Transverse colon (tissue), 4 donors: Measurements from ENCODE around the gene PLCB1. TPM values are rescaled to one million over a fixed set of nuclear protein-coding genes. Genes with fewer than 3 reads are reported as not detected.

Source experiments
- DNase-seq: peaks from one replicate; pipeline ENCODE4 v3.0.0-alpha.2; 2019
- H3K27ac ChIP-seq, 4 donors: fragments of 200-600 bp; sonication (generic); 2 replicates each; pipeline ENCODE4 v1.5.1; 2016 to 2018; ENCODE audit warnings: inconsistent platforms in 4 of 4
- H3K27me3 ChIP-seq: fragments of 200-600 bp; sonication (generic); 2 replicates; pipeline ENCODE4 v1.5.1; 2017; ENCODE audit warnings: inconsistent platforms
- H3K36me3 ChIP-seq, 4 donors: fragments of 200-600 bp; sonication (generic); 2 replicates each; pipeline ENCODE4 v1.5.1; 2017 to 2019; ENCODE audit warnings: inconsistent platforms in 4 of 4
- H3K4me1 ChIP-seq, 4 donors: fragments of 200-600 bp; sonication (generic); 2 replicates each; pipeline ENCODE4 v1.5.1; 2017 to 2020; ENCODE audit warnings: inconsistent platforms in 4 of 4
- H3K4me3 ChIP-seq, 4 donors: fragments of 200-600 bp; sonication (generic); 1 replicate in 1 of 4; 2 replicates in 3 of 4; pipeline versions ENCODE4 v1.5.1 to v1.6.1; 2017 to 2019; ENCODE audit warnings: inconsistent platforms in 4 of 4
- H3K9me3 ChIP-seq, 2 donors: fragments of 200-600 bp; sonication (generic); 2 replicates each; pipeline ENCODE4 v1.5.1; 2017 to 2019; ENCODE audit warnings: inconsistent platforms in 2 of 2
- EP300 ChIP-seq: sonication (generic); formaldehyde crosslinking; IDR thresholded peaks from one replicate; pipeline ENCODE4 v1.6.1; 2017; ENCODE audit warnings: antibody characterized with exemption, low read depth
- POLR2A ChIP-seq: fragments of 450-650 bp; IDR thresholded peaks from one replicate; pipeline ENCODE4 v1.6.1; 2016; ENCODE audit warnings: antibody characterized with exemption, mild to moderate bottlenecking, moderate library complexity
- POLR2AphosphoS5 ChIP-seq, 3 donors: sonication (generic); formaldehyde crosslinking; IDR thresholded peaks; one replicate each; pipeline ENCODE4 v1.6.1; 2016; ENCODE audit warnings: antibody characterized with exemption in 3 of 3
- WGBS, 2 donors: methylation state at CpG; one replicate each; pipeline ENCODE4 v1.1.5; 2018; ENCODE audit warnings: low coverage in 1 of 2; 5-methylcytosine and 5-hydroxymethylcytosine counted together
- in situ Hi-C, 4 donors: fragments of 200-750 bp; cut with MboI; loops; one replicate each; pipeline versions ENCODE4 v1.15.0 to v1.15.1; 2017; ENCODE audit warnings: low sequenced_read_pairs in 3 of 4, low pct_ligation_motif_present in 1 of 4, low pct_unique_long_range_greater_than_20kb in 1 of 4
- intact Hi-C: fragments of 100-400 bp; cut with DNase I; formaldehyde crosslinking; loops from one replicate; pipeline ENCODE4 v1.15.1; 2023; ENCODE audit warnings: low total_unique reads
- total RNA-seq, 4 donors: library from RNA; depleted of rRNA; stranded (reverse); fragments of >200 nt; gene quantifications; one replicate each; pipeline ENCODE4 v1.1.0, GENCODE V29; 2016
- TF ChIP-seq, protein P1 (sequence below), 5 experiments: fragments of 200-600 bp in 3 of 5; fragments of 450-650 bp in 2 of 5; sonication (generic) in 3 of 5; IDR thresholded peaks; 1 replicate in 2 of 5; 2 replicates in 3 of 5; pipeline ENCODE4 v1.5.1; 2016 to 2017; ENCODE audit warnings: antibody characterized with exemption in 5 of 5, inconsistent platforms in 3 of 5, mild to moderate bottlenecking in 2 of 5, moderate library complexity in 1 of 5

PLCB1 gene
- total RNA-seq, 4 donors from 2014 or later, result 13.1 to 18.6 (median 15.8) TPM

- Histone ChIP-seq H3K27ac (no peak overlapping the region), H3K36me3 (no peaks in the 10 kb centered on the region), H3K4me1 (no peaks in the 10 kb centered on the region), H3K27me3 (no peaks in the 10 kb centered on the region), H3K9me3 (no peaks in the 10 kb centered on the region), H3K4me3 (no peak overlapping the region)
- in situ Hi-C loops (no loop called here), intact Hi-C loops (no loop called here)
- no peak for DNase-seq
- TF ChIP-seq EP300 (no peak), POLR2AphosphoS5 (IDR thresholded peaks at IDR 0.05) (no peak), POLR2A (no peak)
- TF ChIP-seq, protein P1, sequence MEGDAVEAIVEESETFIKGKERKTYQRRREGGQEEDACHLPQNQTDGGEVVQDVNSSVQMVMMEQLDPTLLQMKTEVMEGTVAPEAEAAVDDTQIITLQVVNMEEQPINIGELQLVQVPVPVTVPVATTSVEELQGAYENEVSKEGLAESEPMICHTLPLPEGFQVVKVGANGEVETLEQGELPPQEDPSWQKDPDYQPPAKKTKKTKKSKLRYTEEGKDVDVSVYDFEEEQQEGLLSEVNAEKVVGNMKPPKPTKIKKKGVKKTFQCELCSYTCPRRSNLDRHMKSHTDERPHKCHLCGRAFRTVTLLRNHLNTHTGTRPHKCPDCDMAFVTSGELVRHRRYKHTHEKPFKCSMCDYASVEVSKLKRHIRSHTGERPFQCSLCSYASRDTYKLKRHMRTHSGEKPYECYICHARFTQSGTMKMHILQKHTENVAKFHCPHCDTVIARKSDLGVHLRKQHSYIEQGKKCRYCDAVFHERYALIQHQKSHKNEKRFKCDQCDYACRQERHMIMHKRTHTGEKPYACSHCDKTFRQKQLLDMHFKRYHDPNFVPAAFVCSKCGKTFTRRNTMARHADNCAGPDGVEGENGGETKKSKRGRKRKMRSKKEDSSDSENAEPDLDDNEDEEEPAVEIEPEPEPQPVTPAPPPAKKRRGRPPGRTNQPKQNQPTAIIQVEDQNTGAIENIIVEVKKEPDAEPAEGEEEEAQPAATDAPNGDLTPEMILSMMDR (IDR thresholded peaks at IDR 0.05), result no peak
- 87 to 100% methylated on average over 1 of the region's 1 CpG for WGBS, 2 donors
Observed at GRCh38 chr20:8402798-8403197, 270.7 kb downstream of the PLCB1 start.

DNA sequence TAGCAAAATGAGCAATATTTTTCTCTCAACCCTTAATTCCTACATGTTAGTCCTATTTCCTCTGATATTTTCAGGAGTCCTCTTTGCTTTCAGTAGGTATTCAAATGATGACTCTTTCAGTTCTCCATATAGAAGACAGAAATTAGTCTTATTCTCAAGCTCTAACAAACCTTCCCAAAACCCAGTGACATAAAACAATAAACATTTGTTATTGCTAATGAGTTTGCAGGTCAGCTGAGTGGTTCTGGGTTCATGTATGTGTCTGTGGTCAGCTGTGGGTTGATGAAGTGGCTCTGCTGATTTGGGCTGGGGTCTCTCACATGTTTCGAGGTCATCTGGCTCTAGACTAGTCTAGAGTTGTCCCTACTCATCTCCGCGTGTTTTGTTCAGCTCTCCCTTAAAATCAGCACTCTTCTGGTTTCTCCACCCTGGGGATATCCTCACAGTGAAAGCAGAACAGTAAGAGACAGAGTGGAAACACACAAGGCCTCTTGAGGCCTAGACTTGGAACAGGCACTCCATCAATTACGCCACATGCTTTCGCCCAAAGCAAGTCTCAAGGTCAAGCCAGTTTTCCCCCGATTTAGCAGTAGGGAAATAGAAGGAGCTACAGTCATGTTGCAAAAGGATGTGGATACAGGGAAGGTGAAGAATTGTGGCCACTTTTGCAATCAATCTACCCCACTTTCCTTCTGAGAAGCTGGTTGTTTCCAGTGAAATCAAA lies 273.0 kb downstream of the PLCB1 start:
- Histone ChIP-seq H3K9me3 (no peaks in the 10 kb centered on the region), H3K27me3 (no peaks in the 10 kb centered on the region), H3K27ac (no peak overlapping the region), H3K4me1 (no peaks in the 10 kb centered on the region), H3K4me3 (no peak overlapping the region), H3K36me3 (no peaks in the 10 kb centered on the region)
- in situ Hi-C loops (no loop called here), intact Hi-C loops (no loop called here)
- 79 to 80% methylated on average over 5 to 6 of the region's 6 CpGs for WGBS, 2 donors
- TF ChIP-seq EP300, result no peak
- no peak for TF ChIP-seq POLR2A
- TF ChIP-seq, protein P1 (IDR thresholded peaks at IDR 0.05), result no peak
- TF ChIP-seq POLR2AphosphoS5 (IDR thresholded peaks at IDR 0.05), result no peak
- no peak for DNase-seq

DNA sequence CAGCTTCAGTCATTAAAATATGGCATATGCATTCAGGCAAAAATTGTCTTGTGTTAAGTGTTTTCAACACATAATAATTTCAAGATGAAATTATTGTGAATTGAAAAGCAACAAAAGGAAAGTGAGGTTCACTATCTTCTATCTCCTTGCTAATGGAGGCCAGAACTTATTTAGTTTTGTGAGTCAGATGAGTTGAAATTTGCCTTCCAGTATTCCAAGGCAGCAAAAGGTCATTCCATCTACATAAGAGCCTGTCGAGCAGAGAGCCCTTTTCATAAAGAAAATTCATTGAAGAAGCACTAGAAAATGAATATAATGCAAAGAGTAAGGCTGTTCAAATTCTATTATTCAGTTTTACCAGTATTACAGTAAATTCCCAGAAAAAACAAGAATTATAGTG lies 274.3 kb downstream of the PLCB1 start:
- Histone ChIP-seq H3K27me3 (no peaks in the 10 kb centered on the region), H3K36me3 (no peaks in the 10 kb centered on the region), H3K4me3 (no peak overlapping the region), H3K9me3 (no peaks in the 10 kb centered on the region), H3K4me1 (no peaks in the 10 kb centered on the region), H3K27ac (no peak overlapping the region)
- no peak for DNase-seq
- in situ Hi-C loops (no loop called here), intact Hi-C loops (no loop called here)
- TF ChIP-seq POLR2AphosphoS5 (IDR thresholded peaks at IDR 0.05) (no peak), EP300 (no peak), POLR2A (no peak)
- TF ChIP-seq, protein P1 (IDR thresholded peaks at IDR 0.05), result no peak
- WGBS, 2 donors, result 64 to 74% methylated on average over 1 of the region's 1 CpG

- no peak for TF ChIP-seq POLR2AphosphoS5 (IDR thresholded peaks at IDR 0.05)
- TF ChIP-seq EP300, result no peak
- TF ChIP-seq POLR2A, result no peak
- TF ChIP-seq, protein P1 (IDR thresholded peaks at IDR 0.05), result no peak
- intact Hi-C loops (no loop called here), in situ Hi-C loops (no loop called here)
- H3K9me3 ChIP-seq, result no peaks in the 10 kb centered on the region
- no peak for DNase-seq
- WGBS, 2 donors, result 46 to 59% methylated on average over 4 of the region's 4 CpGs
- H3K27ac ChIP-seq, result no peak overlapping the region
- H3K4me1 ChIP-seq, result no peaks in the 10 kb centered on the region
- H3K36me3 ChIP-seq, result no peaks in the 10 kb centered on the region
- H3K27me3 ChIP-seq, result no peaks in the 10 kb centered on the region
- H3K4me3 ChIP-seq, result no peak overlapping the region
Observed at GRCh38 chr20:8408587-8409307, 276.7 kb downstream of the PLCB1 start.
